Measurements from ENCODE around the gene BLID. TPM values are rescaled to one million over a fixed set of nuclear protein-coding genes. Genes with fewer than 3 reads are reported as not detected.

The BLID gene
- total and polyA plus RNA-seq, 2 of the 8 experiments (the other 6 are each of a cell fraction or from before 2014, with no cell fraction given) = not detected

GRCh38 chr11:122112470-122113365, 3.3 kb downstream of the BLID start (continued):
- TF ChIP-seq HDAC2 (IDR thresholded peaks at IDR 0.05; ENCODE audit: borderline replicate concordance in 1 of 2, low read depth in 2 of 2, low read length in 2 of 2) (no peak), MAX (IDR thresholded peaks at IDR 0.05) (no peak), ATF3 (IDR thresholded peaks at IDR 0.05; ENCODE audit: insufficient read depth, low read depth, low read length) (no peak), CHD1 (IDR thresholded peaks at IDR 0.05; ENCODE audit: low read depth, low read length) (no peak), NRF1 (IDR thresholded peaks at IDR 0.05; ENCODE audit: low read depth, low read length) (no peak), SRF (IDR thresholded peaks at IDR 0.05; ENCODE audit: low read depth, low read length) (no peak), SIRT6 (IDR thresholded peaks at IDR 0.05; ENCODE audit: low read length) (no peak), NANOG (IDR thresholded peaks at IDR 0.05; ENCODE audit: insufficient read depth, low read depth, low read length, poor library complexity, severe bottlenecking) (no peak), RBBP5 (IDR thresholded peaks at IDR 0.05; ENCODE audit: borderline replicate concordance, low read depth, low read length) (no peak), POU5F1 (IDR thresholded peaks at IDR 0.05; ENCODE audit: low read depth, low read length) (no peak), SP1 (IDR thresholded peaks at IDR 0.05; ENCODE audit: low read depth, low read length) (no peak), RXRA (IDR thresholded peaks at IDR 0.05; ENCODE audit: insufficient read depth, low read depth, low read length) (no peak)
